CD14-positive monocyte (primary cell): ENCODE data around the gene PEG3. TPM values are rescaled to one million over a fixed set of nuclear protein-coding genes. Genes with fewer than 3 reads are reported as not detected.

Experiments used
- DNase-seq, 3 donors: peaks; one replicate each; pipeline ENCODE4 v3.0.0-alpha.2; 2011 to 2022
- H2AFZ ChIP-seq: 2 replicates; pipeline ENCODE4 v1.6.0; 2012; ENCODE audit warnings: mild to moderate bottlenecking, low read depth, low read length, inconsistent platforms; ENCODE audit not compliant: insufficient read depth, poor library complexity, severe bottlenecking
- H3K27ac ChIP-seq, 2 donors: 1 replicate in 1 of 2; 2 replicates in 1 of 2; pipeline ENCODE4 v1.5.1; 2012 to 2013; ENCODE audit warnings: low read length in 2 of 2, control low read depth in 1 of 2, inconsistent platforms in 1 of 2, low read depth in 1 of 2, mild to moderate bottlenecking in 1 of 2
- H3K27me3 ChIP-seq, 2 donors: one replicate each; pipeline versions ENCODE4 v1.6.0 to v1.6.1; 2011 to 2013; ENCODE audit warnings: low read length in 2 of 2; ENCODE audit not compliant: control insufficient read depth in 2 of 2, insufficient read depth in 2 of 2
- H3K36me3 ChIP-seq, 2 donors: replicated peaks in 1 of 2; 1 replicate in 1 of 2; 2 replicates in 1 of 2; pipeline versions ENCODE4 v1.5.1 to v1.6.1; 2012 to 2013; ENCODE audit warnings: low read length in 2 of 2, control low read depth in 1 of 2, inconsistent platforms in 1 of 2, mild to moderate bottlenecking in 1 of 2; ENCODE audit not compliant: insufficient read depth in 2 of 2, control insufficient read depth in 1 of 2
- H3K4me1 ChIP-seq, 2 donors: 1 replicate in 1 of 2; 2 replicates in 1 of 2; pipeline versions ENCODE4 v1.5.1 to v1.6.1; 2012 to 2013; ENCODE audit warnings: low read length in 2 of 2, control low read depth in 1 of 2, inconsistent platforms in 1 of 2, mild to moderate bottlenecking in 1 of 2, moderate library complexity in 1 of 2; ENCODE audit not compliant: insufficient read depth in 2 of 2, control insufficient read depth in 1 of 2
- H3K4me2 ChIP-seq: replicated peaks from 2 replicates; pipeline ENCODE3; 2012; ENCODE audit warnings: low read length, moderate library complexity, mild to moderate bottlenecking; ENCODE audit not compliant: poor library complexity, severe bottlenecking; ENCODE audit errors: extremely low read depth
- H3K4me3 ChIP-seq, 3 experiments: fragments of 200-600 bp in 1 of 3; sonication (generic) in 1 of 3; replicated peaks in 1 of 3; 1 replicate in 2 of 3; 2 replicates in 1 of 3; pipeline ENCODE4 v1.5.1; 2011 to 2013; ENCODE audit warnings: low read length in 3 of 3, mild to moderate bottlenecking in 3 of 3, control low read depth in 2 of 3, low read depth in 2 of 3, inconsistent platforms in 1 of 3, moderate library complexity in 1 of 3
- H3K79me2 ChIP-seq: 2 replicates; pipeline ENCODE4 v1.6.0; 2012; ENCODE audit warnings: mild to moderate bottlenecking, control low read depth, inconsistent platforms, low read length, moderate library complexity; ENCODE audit not compliant: insufficient read depth
- H3K9ac ChIP-seq: 2 replicates; pipeline ENCODE4 v1.6.0; 2017; ENCODE audit warnings: low read length, mild to moderate bottlenecking; ENCODE audit not compliant: insufficient read depth, poor library complexity, severe bottlenecking
- H3K9me3 ChIP-seq, 2 donors: replicated peaks in 1 of 2; 1 replicate in 1 of 2; 2 replicates in 1 of 2; pipeline versions ENCODE4 v1.5.1 to v1.6.1; 2012 to 2013; ENCODE audit warnings: low read length in 2 of 2, control low read depth in 1 of 2; ENCODE audit not compliant: control insufficient read depth in 1 of 2, insufficient read depth in 1 of 2
- H4K20me1 ChIP-seq: 2 replicates; pipeline ENCODE4 v1.6.0; 2012; ENCODE audit warnings: mild to moderate bottlenecking, low read length, control low read depth, moderate library complexity; ENCODE audit not compliant: insufficient read depth
- H3K27ac Mint-ChIP-seq, 7 donors: one replicate each; pipeline ENCODE4 v1.8.0; 2020; ENCODE audit warnings: mild to moderate bottlenecking in 7 of 7, mixed read lengths in 7 of 7, moderate library complexity in 6 of 7, inconsistent platforms in 2 of 7
- H3K27me3 Mint-ChIP-seq, 3 donors: one replicate each; pipeline ENCODE4 v1.8.0; 2021 to 2022; ENCODE audit warnings: low read depth in 3 of 3, mild to moderate bottlenecking in 3 of 3, mixed read lengths in 3 of 3, moderate library complexity in 3 of 3, inconsistent platforms in 1 of 3
- H3K36me3 Mint-ChIP-seq, 2 donors: one replicate each; pipeline ENCODE4 v1.8.0; 2020; ENCODE audit warnings: mixed read lengths in 2 of 2, inconsistent platforms in 1 of 2, mild to moderate bottlenecking in 1 of 2
- H3K4me1 Mint-ChIP-seq: one replicate; pipeline ENCODE4 v1.8.0; 2020; ENCODE audit warnings: mild to moderate bottlenecking, mixed read lengths
- H3K4me3 Mint-ChIP-seq, 2 donors: one replicate each; pipeline ENCODE4 v1.8.0; 2020; ENCODE audit warnings: mild to moderate bottlenecking in 2 of 2, mixed read lengths in 2 of 2, moderate library complexity in 1 of 2
- H3K9me3 Mint-ChIP-seq, 7 donors: one replicate each; pipeline ENCODE4 v1.8.0; 2020 to 2022; ENCODE audit warnings: mixed read lengths in 7 of 7, mild to moderate bottlenecking in 6 of 7, moderate library complexity in 6 of 7, inconsistent platforms in 2 of 7
- CTCF ChIP-seq: fragments of 200-600 bp; IDR thresholded peaks from one replicate; pipeline ENCODE4 v1.8.0; 2022; ENCODE audit warnings: antibody characterized with exemption, mild to moderate bottlenecking
- WGBS: methylation state at CpG from one replicate; pipeline ENCODE4 v1.1.5; 2013; ENCODE audit warnings: missing lambda C conversion rate; ENCODE audit not compliant: insufficient coverage; 5-methylcytosine and 5-hydroxymethylcytosine counted together
- intact Hi-C, 2 donors: fragments of 100-400 bp; cut with micrococcal nuclease; formaldehyde crosslinking; loops; one replicate each; pipeline versions ENCODE4 v1.15.0 to v1.15.1; 2023
- polyA plus RNA-seq, 3 donors: library from polyadenylated mRNA; depleted of rRNA in 1 of 3; unstranded in 2 of 3; stranded (reverse) in 1 of 3; fragments of 300-500 nt in 2 of 3; fragments of >200 nt in 1 of 3; fragmentation: Illumina TruSeq in 2 of 3; gene quantifications; 1 replicate in 2 of 3; 2 replicates in 1 of 3; pipeline ENCODE4 v1.2.3, GENCODE V29; 2012 to 2021

PEG3 gene
- polyA plus RNA-seq, 3 donors: 0.05 to 0.07 TPM; not detected in 1

DNA sequence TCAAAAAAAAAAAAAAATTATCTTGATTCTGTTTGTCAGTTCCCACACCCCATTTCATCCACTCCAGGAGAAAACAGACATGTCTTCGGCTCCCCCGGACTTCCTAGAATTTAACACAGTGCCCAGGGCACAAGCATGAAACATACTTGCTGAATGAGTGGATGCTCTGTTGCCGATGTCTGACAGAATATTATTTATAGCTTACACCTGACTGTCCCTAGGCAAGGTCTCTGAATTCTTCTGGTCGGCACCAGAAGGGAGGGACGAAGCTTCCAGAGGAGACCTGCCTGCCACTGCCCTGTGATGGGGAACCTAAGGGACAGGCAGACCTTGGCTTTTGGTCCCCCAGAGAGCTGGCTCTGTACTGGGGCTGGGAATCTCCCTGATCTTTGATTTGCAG lies 43.9 kb upstream of the PEG3 start:
- 67% methylated on average over 1 of the region's 5 CpGs for WGBS
- H3K4me1 Mint-ChIP-seq: no peaks in the 10 kb centered on the region
- peaks cover 40 to 85% (median 78%) of the 10 kb centered on the region in 7 donors for H3K9me3 Mint-ChIP-seq
- Histone ChIP-seq H3K9ac (no peak overlapping the region), H3K4me3 (no peak overlapping the region), H2AFZ (no peak overlapping the region), H3K79me2 (no peaks in the 10 kb centered on the region), H3K4me1 (no peaks in the 10 kb centered on the region), H3K27me3 (no peaks in the 10 kb centered on the region), H4K20me1 (no peaks in the 10 kb centered on the region), H3K36me3 (no peaks in the 10 kb centered on the region), H3K4me2 (no peak overlapping the region), H3K27ac (no peak overlapping the region), H3K9me3 (peaks cover 75 to 79% of the 10 kb centered on the region in 2 donors)
- intact Hi-C loops: no loop called here
- TF ChIP-seq CTCF: no peak
- peaks cover 0 to 2% (median 1%) of the 10 kb centered on the region in 3 donors for H3K27me3 Mint-ChIP-seq
- no peak for DNase-seq
- H3K27ac Mint-ChIP-seq: no peak overlapping the region
- H3K4me3 Mint-ChIP-seq: no peak overlapping the region
- no peaks in the 10 kb centered on the region for H3K36me3 Mint-ChIP-seq

DNA sequence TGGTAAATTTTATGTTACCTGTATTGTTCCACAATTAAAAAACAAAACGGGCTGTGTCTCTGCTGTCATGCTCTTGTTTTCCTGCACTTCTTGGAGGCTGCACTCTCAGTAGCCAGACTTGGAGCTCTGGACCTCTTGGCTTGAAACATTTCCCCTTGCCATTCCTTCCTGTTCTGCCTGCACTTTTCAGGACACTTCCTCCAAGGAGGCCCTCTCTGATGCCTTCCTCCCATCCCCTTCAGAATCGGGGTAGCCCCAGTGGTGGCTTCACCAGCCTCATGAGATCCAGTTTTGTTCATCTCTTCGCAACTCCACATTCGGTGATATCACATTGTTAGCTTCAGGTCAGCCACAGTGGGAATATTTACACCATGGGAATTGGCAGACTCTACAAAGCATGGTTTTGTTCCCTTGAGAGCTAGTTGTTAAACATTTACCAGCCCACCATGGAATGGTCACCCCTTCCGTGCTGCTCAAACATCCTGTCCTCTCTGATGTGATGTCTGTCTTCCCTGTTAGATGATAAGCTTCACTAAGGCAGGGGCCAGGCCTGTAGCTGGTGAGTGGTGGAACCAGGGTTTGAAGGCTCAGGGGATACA lies 40.2 kb upstream of the PEG3 start:
- TF ChIP-seq CTCF: no peak
- Histone ChIP-seq H4K20me1 (no peaks in the 10 kb centered on the region), H2AFZ (no peak overlapping the region), H3K79me2 (no peaks in the 10 kb centered on the region), H3K36me3 (no peaks in the 10 kb centered on the region), H3K4me3 (no peak overlapping the region), H3K27me3 (no peaks in the 10 kb centered on the region), H3K27ac (no peak overlapping the region), H3K4me2 (no peak overlapping the region), H3K4me1 (no peaks in the 10 kb centered on the region), H3K9me3 (peaks cover 85 to 86% of the 10 kb centered on the region in 2 donors), H3K9ac (no peak overlapping the region)
- Mint-ChIP-seq H3K4me3 (no peak overlapping the region), H3K27ac (no peak overlapping the region), H3K4me1 (no peaks in the 10 kb centered on the region), H3K27me3 (peaks cover 0 to 1% (median 1%) of the 10 kb centered on the region in 3 donors), H3K9me3 (peaks cover 27 to 90% (median 80%) of the 10 kb centered on the region in 7 donors), H3K36me3 (no peaks in the 10 kb centered on the region)
- WGBS: 92% methylated on average over 5 of the region's 5 CpGs
- DNase-seq: no peak
- intact Hi-C loops: no loop called here
